Fibroblast of pulmonary artery (primary cell): ENCODE data around the gene ZNF496.
"Not testable (repeated sequence)": the region's sequence is repeated elsewhere in the genome, so short reads cannot be mapped to it uniquely, and the experiment has no call there.

Source experiments
- DNase-seq: peaks from one replicate; pipeline ENCODE4 v3.0.0-alpha.2; 2010; ENCODE audit warnings: low read depth
- H3K4me3 ChIP-seq: replicated peaks from 2 replicates; pipeline ENCODE4 v1.5.1; 2011; ENCODE audit warnings: low read depth, mild to moderate bottlenecking, control low read depth, low read length, moderate library complexity
- CTCF ChIP-seq: IDR thresholded peaks from 2 replicates; pipeline ENCODE4 v1.5.1; 2011; ENCODE audit warnings: mild to moderate bottlenecking, control low read depth, low read length, inconsistent platforms; ENCODE audit errors: missing control alignments

Gene ZNF496

GRCh38 chr1:247295274-247295684 is 36.4 kb downstream of the ZNF496 start:
- TF ChIP-seq CTCF, result no peak
- peak; percentile 23 for DNase-seq
- no peak overlapping the region for H3K4me3 ChIP-seq

- no peak overlapping the region for H3K4me3 ChIP-seq
- no peak for TF ChIP-seq CTCF
- DNase-seq, result peak; percentile 64
These were observed 37.4 kb downstream of the ZNF496 start for GRCh38 chr1:247294282-247294681.

- no peak for TF ChIP-seq CTCF
- DNase-seq, result peak; percentile 57
These were observed 38.6 kb downstream of the ZNF496 start for GRCh38 chr1:247293047-247293446.

GRCh38 chr1:247291833-247292561 is 39.7 kb downstream of the ZNF496 start:
- no peak for TF ChIP-seq CTCF
- H3K4me3 ChIP-seq, result no peak overlapping the region
- DNase-seq, result no peak

More at GRCh38 chr1:247293047-247293446, 38.6 kb downstream of the ZNF496 start:
- no peak overlapping the region for H3K4me3 ChIP-seq

- no peak for DNase-seq
- TF ChIP-seq CTCF, result no peak
- no peak overlapping the region for H3K4me3 ChIP-seq
These were observed 40.5 kb downstream of the ZNF496 start for GRCh38 chr1:247291161-247291560.

GRCh38 chr1:247290576-247290975 is 41.1 kb downstream of the ZNF496 start:
- no peak overlapping the region for H3K4me3 ChIP-seq
- DNase-seq, result no peak
- no peak for TF ChIP-seq CTCF

- DNase-seq, result not testable (repeated sequence)
These were observed 42.3 kb downstream of the ZNF496 start for GRCh38 chr1:247289274-247289892.

More at GRCh38 chr1:247289274-247289892, 42.3 kb downstream of the ZNF496 start:
- H3K4me3 ChIP-seq, result not testable (repeated sequence)
